Neural progenitor cell (in vitro differentiated cells): ENCODE results near the gene ECPAS.

Experiments used
- EZH2 ChIP-seq: fragments of 200-600 bp; sonication (generic); IDR thresholded peaks from 2 replicates; pipeline ENCODE4 v1.6.1; 2017; ENCODE audit warnings: antibody characterized with exemption, mild to moderate bottlenecking, moderate library complexity
- TF ChIP-seq, protein P1 (sequence below): fragments of 200-600 bp; sonication (generic); IDR thresholded peaks from 2 replicates; pipeline ENCODE4 v1.5.1; 2017; ENCODE audit warnings: antibody characterized with exemption, mild to moderate bottlenecking

DNA sequence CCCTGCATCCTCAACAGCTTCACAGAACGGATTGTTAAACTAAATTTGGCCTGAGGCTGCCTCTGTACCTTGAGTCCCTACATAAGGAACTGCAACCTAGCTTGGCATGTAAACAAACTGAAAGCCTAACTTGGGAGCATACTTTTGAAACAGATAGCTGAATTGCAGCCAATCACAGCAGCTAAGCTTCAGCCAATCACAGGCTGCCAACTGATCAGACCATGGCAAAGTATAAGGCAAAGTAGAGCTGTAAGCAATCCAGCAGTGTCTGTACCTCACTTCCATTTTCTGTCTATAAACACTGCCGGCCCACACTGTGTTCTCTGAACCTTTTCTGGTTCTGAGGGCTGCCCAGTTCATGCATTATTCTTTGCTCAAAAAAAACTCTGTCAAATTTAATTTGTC lies 31.9 kb upstream of the ECPAS start:
- TF ChIP-seq EZH2 = no peak
- TF ChIP-seq, protein P1, sequence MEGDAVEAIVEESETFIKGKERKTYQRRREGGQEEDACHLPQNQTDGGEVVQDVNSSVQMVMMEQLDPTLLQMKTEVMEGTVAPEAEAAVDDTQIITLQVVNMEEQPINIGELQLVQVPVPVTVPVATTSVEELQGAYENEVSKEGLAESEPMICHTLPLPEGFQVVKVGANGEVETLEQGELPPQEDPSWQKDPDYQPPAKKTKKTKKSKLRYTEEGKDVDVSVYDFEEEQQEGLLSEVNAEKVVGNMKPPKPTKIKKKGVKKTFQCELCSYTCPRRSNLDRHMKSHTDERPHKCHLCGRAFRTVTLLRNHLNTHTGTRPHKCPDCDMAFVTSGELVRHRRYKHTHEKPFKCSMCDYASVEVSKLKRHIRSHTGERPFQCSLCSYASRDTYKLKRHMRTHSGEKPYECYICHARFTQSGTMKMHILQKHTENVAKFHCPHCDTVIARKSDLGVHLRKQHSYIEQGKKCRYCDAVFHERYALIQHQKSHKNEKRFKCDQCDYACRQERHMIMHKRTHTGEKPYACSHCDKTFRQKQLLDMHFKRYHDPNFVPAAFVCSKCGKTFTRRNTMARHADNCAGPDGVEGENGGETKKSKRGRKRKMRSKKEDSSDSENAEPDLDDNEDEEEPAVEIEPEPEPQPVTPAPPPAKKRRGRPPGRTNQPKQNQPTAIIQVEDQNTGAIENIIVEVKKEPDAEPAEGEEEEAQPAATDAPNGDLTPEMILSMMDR = no peak
